Lower lobe of right lung (tissue), 2 donors: Measurements from ENCODE around the gene CCDC179. TPM values are rescaled to one million over a fixed set of nuclear protein-coding genes. Genes with fewer than 3 reads are reported as not detected.

Experiments used
- ATAC-seq, 2 donors: fragments of 200-7000 bp; cut with Tn5 transposase; one replicate each; pipeline ENCODE4 v1.9.1; 2020 to 2022; ENCODE audit warnings: mild to moderate bottlenecking in 2 of 2, moderate library complexity in 2 of 2
- DNase-seq: peaks from one replicate; pipeline ENCODE4 v3.0.0-alpha.2; 2020
- H3K27ac ChIP-seq: fragments of 200-600 bp; one replicate; pipeline ENCODE4 v1.8.0; 2022
- H3K27me3 ChIP-seq: fragments of 200-600 bp; one replicate; pipeline ENCODE4 v1.8.0; 2022; ENCODE audit warnings: low read depth
- H3K36me3 ChIP-seq: fragments of 200-600 bp; one replicate; pipeline ENCODE4 v1.8.0; 2022; ENCODE audit warnings: mild to moderate bottlenecking
- H3K4me1 ChIP-seq: fragments of 200-600 bp; one replicate; pipeline ENCODE4 v1.8.0; 2022
- H3K4me3 ChIP-seq: fragments of 200-600 bp; one replicate; pipeline ENCODE4 v1.8.0; 2022; ENCODE audit warnings: mild to moderate bottlenecking
- H3K9me3 ChIP-seq: fragments of 200-600 bp; one replicate; pipeline ENCODE4 v1.8.0; 2022
- CTCF ChIP-seq: fragments of 200-600 bp; IDR thresholded peaks from one replicate; pipeline ENCODE4 v1.8.0; 2022; ENCODE audit warnings: antibody characterized with exemption, mild to moderate bottlenecking
- intact Hi-C: fragments of 100-400 bp; cut with DNase I; formaldehyde crosslinking; loops from one replicate; pipeline ENCODE4 v1.11.0; 2022
- total RNA-seq: library from RNA; stranded (reverse); fragmentation: NEBNext Ultra II Directional; extraction: Animal tissue kit (Norgen Biotek cat#: 25700); gene quantifications from one replicate; pipeline ENCODE4 v1.2.1, GENCODE V29; 2021
- donor health status: DM: no; HTN: yes; CAD: no; lungs with severe emphysema.

Gene CCDC179
- total RNA-seq, 1 donor from 2014 or later, result not detected

GRCh38 chr11:22832315-22833015, 27.8 kb downstream of the CCDC179 start:
- no peak for DNase-seq
- Histone ChIP-seq H3K4me3 (no peak overlapping the region), H3K27ac (no peak overlapping the region), H3K9me3 (no peaks in the 10 kb centered on the region), H3K4me1 (peaks cover 9% of the 10 kb centered on the region), H3K27me3 (no peaks in the 10 kb centered on the region), H3K36me3 (no peaks in the 10 kb centered on the region)
- no peak for TF ChIP-seq CTCF
- intact Hi-C loops, result no loop called here
- no peak for ATAC-seq

DNA sequence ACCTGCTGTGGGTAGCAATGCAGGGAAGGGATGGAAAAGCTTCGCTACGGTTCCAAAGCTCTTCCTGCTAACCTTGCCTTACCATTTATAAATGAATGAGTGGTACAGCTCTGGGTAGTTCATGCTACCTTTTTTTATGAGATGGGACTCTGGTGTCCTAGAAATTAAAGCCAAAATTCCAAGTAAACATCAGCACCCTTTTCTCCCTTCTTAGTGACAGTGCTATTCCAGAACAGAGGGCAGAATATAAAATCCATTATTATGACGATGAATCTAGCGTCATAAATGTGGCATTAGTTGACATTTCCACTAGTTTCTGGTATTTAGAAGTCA, 30.2 kb downstream of the CCDC179 start:
- DNase-seq (no peak), ATAC-seq (no peak)
- no peak overlapping the region for H3K27ac ChIP-seq
- H3K4me1 ChIP-seq, result peaks cover 9% of the 10 kb centered on the region
- peak overlapping the region; percentile 93 for H3K4me3 ChIP-seq
- H3K36me3 ChIP-seq, result peaks cover 15% of the 10 kb centered on the region
- H3K9me3 ChIP-seq, result no peaks in the 10 kb centered on the region
- TF ChIP-seq CTCF, result no peak
- no peaks in the 10 kb centered on the region for H3K27me3 ChIP-seq
- intact Hi-C loops, result no loop called here

GRCh38 chr11:22829231-22830081, 30.8 kb downstream of the CCDC179 start, which contains the start of gene SVIP:
Gene SVIP (minus strand): TSS chr11:22829801. CDS start chr11:22829748, 53 bp downstream.
- DNase-seq (peak; percentile 96), ATAC-seq (peak; percentile 99 to 100)
- H3K27me3 ChIP-seq, result no peaks in the 10 kb centered on the region
- H3K4me3 ChIP-seq, result peak within 1 kb of the TSS; percentile 93
- peaks cover 9% of the 10 kb centered on the region for H3K4me1 ChIP-seq
- H3K9me3 ChIP-seq, result no peaks in the 10 kb centered on the region
- H3K27ac ChIP-seq, result peak within 1 kb of the TSS; percentile 90
- peak; percentile 68 for TF ChIP-seq CTCF
- H3K36me3 ChIP-seq, result peaks cover 21% of the 10 kb centered on the region
- intact Hi-C loops, result no loop called here

DNA sequence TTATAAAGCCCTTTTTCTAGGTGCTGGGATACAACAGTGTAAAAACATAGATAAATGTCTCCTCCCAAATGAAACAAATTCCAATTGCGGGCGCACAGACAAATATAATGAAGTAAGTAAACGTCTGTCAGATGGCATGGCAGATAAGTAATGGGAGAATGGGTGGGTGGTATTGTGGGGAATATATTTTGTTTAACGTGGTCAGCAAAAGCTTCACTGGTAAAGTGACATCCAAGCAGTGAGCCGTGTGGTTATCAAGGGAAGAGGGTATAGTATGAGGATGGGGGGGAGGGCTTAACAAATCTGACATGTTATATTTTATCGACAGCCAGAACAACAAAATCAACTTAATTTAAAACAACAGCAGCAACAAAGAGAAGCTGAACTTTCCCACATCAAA, 31.9 kb downstream of the CCDC179 start:
- intact Hi-C loops, result no loop called here
- DNase-seq, result no peak

DNA sequence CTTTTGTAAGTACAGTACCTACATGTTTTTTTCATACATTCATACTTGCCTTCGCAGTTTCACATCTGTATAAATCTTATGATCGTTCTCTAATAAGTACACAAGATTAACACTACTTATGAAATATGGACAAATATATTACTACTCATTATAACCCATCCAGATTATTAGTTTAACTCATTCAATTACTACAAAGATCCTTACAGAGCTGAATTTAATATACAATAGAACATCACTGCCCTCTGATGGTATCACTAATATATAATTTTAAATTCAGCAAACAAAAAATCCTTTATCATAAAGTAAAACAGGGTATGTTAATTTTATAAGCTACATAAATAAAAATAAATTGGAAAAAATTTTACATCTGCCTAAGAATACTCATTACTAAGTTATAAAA, 38.1 kb downstream of the CCDC179 start:
- no peak overlapping the region for H3K4me3 ChIP-seq
- ATAC-seq, result no peak
- peaks cover 78% of the 10 kb centered on the region for H3K36me3 ChIP-seq
- H3K4me1 ChIP-seq, result no peaks in the 10 kb centered on the region
- no peak for TF ChIP-seq CTCF
- no peaks in the 10 kb centered on the region for H3K9me3 ChIP-seq
- no peak for DNase-seq
- intact Hi-C loops, result no loop called here
- no peaks in the 10 kb centered on the region for H3K27me3 ChIP-seq
- no peak overlapping the region for H3K27ac ChIP-seq

More for the DNA sequence above, 31.9 kb downstream of the CCDC179 start:
- Histone ChIP-seq H3K27me3 (no peaks in the 10 kb centered on the region), H3K36me3 (peaks cover 30% of the 10 kb centered on the region), H3K4me3 (peak overlapping the region; percentile 93), H3K27ac (no peak overlapping the region), H3K4me1 (peaks cover 9% of the 10 kb centered on the region), H3K9me3 (no peaks in the 10 kb centered on the region)
- ATAC-seq, result no peak
- no peak for TF ChIP-seq CTCF
